Left renal cortex interstitium (tissue), 4 donors: ENCODE measurements around the gene TLR9. TPM values are rescaled to one million over a fixed set of nuclear protein-coding genes. Genes with fewer than 3 reads are reported as not detected.

Experiments
- DNase-seq, 4 donors: peaks; one replicate each; pipeline ENCODE4 v3.0.0-alpha.2; 2013; ENCODE audit warnings: low read depth in 4 of 4, low spot score in 2 of 4, missing footprints in 1 of 4
- polyA plus RNA-seq, 4 donors: library from polyadenylated mRNA; unstranded; fragments of 120-200 nt; gene quantifications; one replicate each; pipeline ENCODE4 v1.2.1, GENCODE V29; 2013; ENCODE audit not compliant: insufficient read length in 4 of 4

Gene TLR9
- polyA plus RNA-seq, 4 donors: 0.17 to 0.33 (median 0.18) TPM

GRCh38 chr3:52176180-52176752, 49.2 kb downstream of the TLR9 start:
- no peak for DNase-seq

DNA sequence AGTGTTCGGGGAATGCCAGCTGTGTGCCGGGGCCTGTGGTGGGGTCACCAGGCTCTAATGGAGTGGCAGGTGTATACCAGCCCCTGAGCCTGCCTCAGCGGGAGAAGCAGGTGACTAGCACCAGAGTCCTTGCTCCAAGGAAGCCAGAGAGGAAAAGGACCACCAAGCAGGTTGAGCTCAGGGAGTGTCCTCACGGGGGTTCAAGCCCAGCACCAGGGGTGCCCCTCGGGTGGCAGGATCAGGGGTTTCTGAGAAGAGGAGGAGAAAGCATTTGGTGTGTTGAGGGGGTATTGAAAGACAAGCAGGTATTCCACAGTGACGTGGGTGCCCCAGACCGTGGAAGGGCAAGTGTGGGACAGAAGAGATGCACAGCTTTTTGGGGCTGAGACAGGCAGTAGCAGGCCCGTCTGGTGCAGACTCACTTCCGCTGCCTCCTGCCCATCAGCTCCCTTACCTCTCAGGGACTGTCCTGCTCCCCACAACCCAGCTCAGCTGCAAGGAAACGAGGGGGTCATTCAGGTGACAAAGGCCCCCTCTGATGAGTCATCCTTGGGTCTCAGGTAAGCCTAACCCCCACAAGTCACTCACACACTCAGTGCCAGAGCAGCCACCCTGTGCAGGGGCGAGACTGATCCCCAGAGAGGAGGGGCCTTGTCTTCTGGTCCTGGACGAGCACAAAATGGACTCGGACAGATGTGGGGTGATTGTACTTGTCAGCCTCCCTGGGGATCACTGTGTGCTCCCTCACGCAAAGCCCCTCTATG, 49.8 kb downstream of the TLR9 start:
- no peak for DNase-seq

- DNase-seq: no peak
These were observed 50.5 kb downstream of the TLR9 start for GRCh38 chr3:52174896-52175295.

- no peak for DNase-seq
These were observed 52.3 kb downstream of the TLR9 start for GRCh38 chr3:52173101-52173500.

DNA sequence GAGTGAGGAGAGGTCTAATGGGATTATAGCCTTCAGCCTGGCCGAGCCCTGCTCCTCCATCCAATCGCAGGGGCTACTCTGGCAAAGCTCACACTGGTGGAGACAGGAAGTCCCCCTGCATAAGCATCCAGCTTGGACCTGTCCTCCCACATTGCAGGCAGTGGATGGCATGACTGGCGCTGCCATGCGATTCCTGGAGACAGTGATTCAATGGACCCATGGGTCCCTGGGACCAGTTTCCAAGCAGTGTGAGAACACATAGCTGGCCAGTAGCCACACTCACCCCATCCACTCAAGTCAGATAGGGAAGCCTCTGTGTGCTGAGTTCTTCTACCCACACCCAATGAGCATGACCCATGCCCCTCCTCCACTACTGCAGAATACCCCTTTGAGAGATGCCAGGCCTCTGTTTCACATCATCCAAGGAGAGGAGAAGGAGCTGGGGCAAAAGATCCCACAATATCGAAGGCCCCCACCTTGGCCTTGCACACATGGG, 53.1 kb downstream of the TLR9 start:
- DNase-seq: no peak

DNA sequence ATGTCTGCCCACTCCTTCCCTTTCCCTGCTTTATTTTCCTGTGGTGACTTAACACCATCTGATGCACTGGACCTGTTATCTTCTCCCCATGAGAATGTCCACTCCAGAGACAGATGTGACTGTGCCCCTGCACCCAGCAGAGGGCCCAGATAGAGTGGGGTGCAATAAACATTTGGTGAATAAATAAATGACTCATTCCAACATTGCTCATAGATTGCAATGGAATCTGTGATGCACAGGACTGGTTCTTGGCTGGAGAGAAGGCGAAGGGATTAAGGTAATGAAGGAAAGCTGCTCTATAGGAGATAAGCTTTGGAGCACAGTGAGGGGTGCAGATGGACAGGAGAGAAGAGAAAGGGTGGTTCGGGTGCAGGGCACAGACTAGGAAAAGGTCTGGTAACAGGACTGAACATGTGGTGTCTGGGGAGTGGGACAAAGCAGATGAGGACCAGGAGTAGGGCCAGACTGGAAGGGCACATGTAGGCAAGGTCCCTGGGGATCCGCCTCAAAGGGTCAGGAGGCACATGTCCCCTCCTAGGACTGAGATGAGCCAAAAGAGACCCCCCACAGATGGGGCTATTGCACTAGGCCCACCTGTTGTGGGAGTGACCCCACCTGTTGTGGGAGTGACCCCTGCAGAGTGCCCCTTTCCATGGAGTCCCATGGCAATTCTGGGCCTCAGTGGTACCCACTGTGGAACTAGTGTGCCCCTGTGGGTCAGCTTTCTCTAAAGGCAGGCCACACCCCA, 53.8 kb downstream of the TLR9 start:
- DNase-seq: no peak

Other genes starting within 250 kb of the TLR9 start
- 100 to 1,000 TPM in 3 of 4 donors, 10 to 100 TPM in 1; 98.5 to 137 (median 115) TPM for gene ACY1, start 242.1 kb downstream of the TLR9 start, polyA plus RNA-seq
- 1,000 to 10,000 TPM; 1,583 to 1,933 (median 1,778) TPM for gene RPL29, start 229.8 kb downstream of the TLR9 start, polyA plus RNA-seq
- 10 to 100 TPM; 14.6 to 21.5 (median 18.2) TPM for gene DUSP7, start 169.1 kb downstream of the TLR9 start, polyA plus RNA-seq
- 1 to 10 TPM; 7.5 to 8.4 (median 7.9) TPM for gene POC1A, start 71.2 kb downstream of the TLR9 start, polyA plus RNA-seq
- 10 to 100 TPM; 44.4 to 48.8 (median 47.9) TPM for gene ALAS1, start 27.5 kb downstream of the TLR9 start, polyA plus RNA-seq
- gene TWF2, start 13.5 kb upstream of the TLR9 start, polyA plus RNA-seq: 10 to 100 TPM; 25.9 to 40.3 (median 32.0) TPM
- 10 to 100 TPM; 19.3 to 22.3 (median 20.0) TPM for gene PPM1M, start 20.1 kb upstream of the TLR9 start, polyA plus RNA-seq
- gene WDR82, start 53.0 kb upstream of the TLR9 start, polyA plus RNA-seq: 100 to 1,000 TPM in 2 of 4 donors, 10 to 100 TPM in 2; 91.4 to 111 (median 101) TPM
- gene GLYCTK, start 62.2 kb upstream of the TLR9 start, polyA plus RNA-seq: 10 to 100 TPM; 26.5 to 45.0 (median 38.3) TPM
- gene DNAH1, start 90.7 kb upstream of the TLR9 start, polyA plus RNA-seq: 10 to 100 TPM in 2 of 4 donors, 1 to 10 TPM in 2; 5.9 to 14.9 (median 10.7) TPM
- gene BAP1, start 184.4 kb upstream of the TLR9 start, polyA plus RNA-seq: 10 to 100 TPM; 81.2 to 96.7 (median 89.3) TPM
- 10 to 100 TPM in 2 of 4 donors, 1 to 10 TPM in 2; 7.1 to 12.8 (median 10.1) TPM for gene PHF7, start 185.0 kb upstream of the TLR9 start, polyA plus RNA-seq
- 10 to 100 TPM; 28.5 to 35.3 (median 30.1) TPM for gene SEMA3G, start 219.5 kb upstream of the TLR9 start, polyA plus RNA-seq
- gene TNNC1, start 228.4 kb upstream of the TLR9 start, polyA plus RNA-seq: 1 to 10 TPM; 4.8 to 8.1 (median 7.6) TPM
- 100 to 1,000 TPM in 2 of 4 donors, 10 to 100 TPM in 2; 85.4 to 152 (median 117) TPM for gene NISCH, start 230.0 kb upstream of the TLR9 start, polyA plus RNA-seq